Prostate gland (tissue), 2 donors: ENCODE data around the gene SIRT2. TPM values are rescaled to one million over a fixed set of nuclear protein-coding genes. Genes with fewer than 3 reads are reported as not detected.
A peak's percentile ranks its signal among the peaks of the same experiment; 100 is the strongest.

Experiments used
- DNase-seq: peaks from one replicate; pipeline ENCODE4 v3.0.0-alpha.2; 2019; ENCODE audit warnings: low spot score
- H3K27ac ChIP-seq, 2 donors: fragments of 200-600 bp; sonication (generic); 2 replicates each; pipeline ENCODE4 v1.5.1; 2017 to 2019
- H3K27me3 ChIP-seq: fragments of 200-600 bp; sonication (generic); replicated peaks from 2 replicates; pipeline ENCODE4 v1.5.1; 2019; ENCODE audit not compliant: insufficient read depth
- H3K36me3 ChIP-seq, 2 donors: fragments of 200-600 bp; sonication (generic); 1 replicate in 1 of 2; 2 replicates in 1 of 2; pipeline versions ENCODE4 v1.5.1 to v1.8.1; 2017 to 2019
- H3K4me1 ChIP-seq: fragments of 200-600 bp; sonication (generic); replicated peaks from 2 replicates; pipeline ENCODE4 v1.5.1; 2019
- H3K4me3 ChIP-seq, 2 donors: fragments of 200-600 bp; sonication (generic); 2 replicates each; pipeline ENCODE4 v1.5.1; 2017 to 2019
- H3K9me3 ChIP-seq: fragments of 200-600 bp; sonication (generic); 2 replicates; pipeline ENCODE4 v1.5.1; 2017
- CTCF ChIP-seq, 4 experiments: fragments of 200-600 bp in 2 of 4; fragments of 450-650 bp in 2 of 4; sonication (generic) in 2 of 4; IDR thresholded peaks; 1 replicate in 3 of 4; 2 replicates in 1 of 4; pipeline ENCODE4 v1.5.1; 2016 to 2019; ENCODE audit warnings: antibody characterized with exemption in 4 of 4, mild to moderate bottlenecking in 2 of 4, moderate library complexity in 2 of 4
- POLR2A ChIP-seq: fragments of 450-650 bp; IDR thresholded peaks from one replicate; pipeline ENCODE4 v1.6.1; 2016; ENCODE audit warnings: antibody characterized with exemption, mild to moderate bottlenecking
- POLR2AphosphoS5 ChIP-seq: sonication (generic); formaldehyde crosslinking; IDR thresholded peaks from one replicate; pipeline ENCODE4 v1.6.1; 2017; ENCODE audit warnings: antibody characterized with exemption
- WGBS: methylation state at CpG from one replicate; pipeline ENCODE4 v1.1.5; 2018; 5-methylcytosine and 5-hydroxymethylcytosine counted together
- intact Hi-C: fragments of 100-400 bp; cut with DNase I; formaldehyde crosslinking; loops from one replicate; pipeline ENCODE4 v1.14.2; 2022
- total RNA-seq, 2 donors: library from RNA; depleted of rRNA; stranded (reverse); fragments of >200 nt; gene quantifications; one replicate each; pipeline ENCODE4 v1.1.0, GENCODE V29; 2016

SIRT2 gene
- total RNA-seq, 2 donors from 2014 or later = 55.8 to 89.0 TPM

- Histone ChIP-seq H3K27me3 (no peaks in the 10 kb centered on the region), H3K36me3 (no peaks in the 10 kb centered on the region), H3K27ac (peak overlapping the region in 1 of 2 donors; percentile 30), H3K9me3 (no peaks in the 10 kb centered on the region), H3K4me3 (peak overlapping the region; percentile 30 to 41), H3K4me1 (peaks cover 2% of the 10 kb centered on the region)
- intact Hi-C loops = no loop called here
- peak; percentile 71 for DNase-seq
- 27% methylated on average over 45 of the region's 62 CpGs for WGBS
- no peak for TF ChIP-seq POLR2A
- peak; percentile 63 for TF ChIP-seq POLR2AphosphoS5
- TF ChIP-seq CTCF (IDR thresholded peaks at IDR 0.05) = peak; percentile 72 to 89 (median 86)
Observed at GRCh38 chr19:38869836-38870607, 29.4 kb downstream of the SIRT2 start.

GRCh38 chr19:38869160-38869835, 30.1 kb downstream of the SIRT2 start:
- Histone ChIP-seq H3K4me3 (peak overlapping the region; percentile 30 to 41), H3K4me1 (peaks cover 2% of the 10 kb centered on the region), H3K9me3 (no peaks in the 10 kb centered on the region), H3K27ac (peak overlapping the region in 1 of 2 donors; percentile 30), H3K27me3 (no peaks in the 10 kb centered on the region), H3K36me3 (no peaks in the 10 kb centered on the region)
- WGBS = 9% methylated on average over 31 of the region's 34 CpGs
- no peak for DNase-seq
- TF ChIP-seq POLR2A (no peak), POLR2AphosphoS5 (no peak), CTCF (IDR thresholded peaks at IDR 0.05) (no peak)
- intact Hi-C loops = no loop called here

- intact Hi-C loops = no loop called here
- Histone ChIP-seq H3K4me1 (peaks cover 2% of the 10 kb centered on the region), H3K36me3 (no peaks in the 10 kb centered on the region), H3K27ac (no peak overlapping the region), H3K4me3 (no peak overlapping the region), H3K9me3 (no peaks in the 10 kb centered on the region), H3K27me3 (no peaks in the 10 kb centered on the region)
- TF ChIP-seq CTCF (IDR thresholded peaks at IDR 0.05) (no peak), POLR2A (no peak), POLR2AphosphoS5 (no peak)
- DNase-seq = no peak
- WGBS = 94% methylated on average over 6 of the region's 6 CpGs
Observed at GRCh38 chr19:38868551-38868950, 30.9 kb downstream of the SIRT2 start.

DNA sequence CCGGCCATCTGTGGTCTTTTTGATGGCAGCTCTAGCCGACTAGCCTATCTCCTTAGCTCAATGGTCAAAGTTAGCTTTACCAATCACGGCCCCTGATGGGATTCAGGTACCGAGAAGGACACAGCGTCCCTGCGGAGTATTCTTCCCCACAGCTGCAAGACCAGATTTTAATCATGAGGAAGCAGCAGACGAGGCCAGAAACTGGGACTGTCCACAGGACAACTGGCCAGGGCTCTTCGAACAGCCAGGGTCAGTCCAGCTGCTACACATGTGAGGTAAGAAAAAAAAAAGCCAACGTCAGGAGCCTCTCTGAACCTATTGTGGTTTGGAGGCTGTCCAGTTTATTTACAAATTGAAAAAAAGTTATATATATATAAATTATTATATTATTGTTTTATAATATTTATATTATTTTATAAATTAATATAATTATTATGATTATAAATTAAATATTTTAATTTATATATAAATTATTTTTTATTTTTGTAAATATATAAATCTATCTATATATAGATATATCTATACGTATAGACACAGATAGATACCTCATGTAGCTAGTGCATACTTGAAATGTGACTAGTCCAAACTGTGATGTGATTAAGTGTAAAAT, 32.1 kb downstream of the SIRT2 start:
- no peaks in the 10 kb centered on the region for H3K27me3 ChIP-seq
- H3K27ac ChIP-seq = no peak overlapping the region
- TF ChIP-seq CTCF (IDR thresholded peaks at IDR 0.05) (no peak), POLR2A (no peak), POLR2AphosphoS5 (no peak)
- DNase-seq = no peak
- intact Hi-C loops = no loop called here
- no peaks in the 10 kb centered on the region for H3K36me3 ChIP-seq
- no peak overlapping the region for H3K4me3 ChIP-seq
- 77% methylated on average over 10 of the region's 10 CpGs for WGBS
- H3K4me1 ChIP-seq = peaks cover 6% of the 10 kb centered on the region
- no peaks in the 10 kb centered on the region for H3K9me3 ChIP-seq
